Body of pancreas (tissue), 4 donors: ENCODE results near the gene GRID1.

Source experiments
- CTCF ChIP-seq, 7 experiments: fragments of 450-650 bp in 4 of 7; fragments of 200-600 bp in 3 of 7; sonication (generic) in 3 of 7; IDR thresholded peaks; one replicate each; pipeline ENCODE4 v1.5.1; 2016 to 2019; ENCODE audit warnings: antibody characterized with exemption in 7 of 7
- POLR2A ChIP-seq, 3 donors: fragments of 450-650 bp; IDR thresholded peaks; one replicate each; pipeline ENCODE4 v1.6.1; 2016; ENCODE audit warnings: antibody characterized with exemption in 3 of 3, mild to moderate bottlenecking in 2 of 3

- TF ChIP-seq CTCF (IDR thresholded peaks at IDR 0.05) (no peak), POLR2A (IDR thresholded peaks at IDR 0.05) (no peak)
Observed at GRCh38 chr10:86345296-86345858, 21.2 kb downstream of the GRID1 start.
